HG03103 (cell line): Measurements from ENCODE around the gene SELENOI.

Experiments used
- ATAC-seq: cut with Tn5 transposase; IDR thresholded peaks from one replicate; pipeline ENCODE4 v1.9.1; 2021; ENCODE audit warnings: low read depth; ENCODE audit not compliant: unreplicated experiment

SELENOI gene

DNA sequence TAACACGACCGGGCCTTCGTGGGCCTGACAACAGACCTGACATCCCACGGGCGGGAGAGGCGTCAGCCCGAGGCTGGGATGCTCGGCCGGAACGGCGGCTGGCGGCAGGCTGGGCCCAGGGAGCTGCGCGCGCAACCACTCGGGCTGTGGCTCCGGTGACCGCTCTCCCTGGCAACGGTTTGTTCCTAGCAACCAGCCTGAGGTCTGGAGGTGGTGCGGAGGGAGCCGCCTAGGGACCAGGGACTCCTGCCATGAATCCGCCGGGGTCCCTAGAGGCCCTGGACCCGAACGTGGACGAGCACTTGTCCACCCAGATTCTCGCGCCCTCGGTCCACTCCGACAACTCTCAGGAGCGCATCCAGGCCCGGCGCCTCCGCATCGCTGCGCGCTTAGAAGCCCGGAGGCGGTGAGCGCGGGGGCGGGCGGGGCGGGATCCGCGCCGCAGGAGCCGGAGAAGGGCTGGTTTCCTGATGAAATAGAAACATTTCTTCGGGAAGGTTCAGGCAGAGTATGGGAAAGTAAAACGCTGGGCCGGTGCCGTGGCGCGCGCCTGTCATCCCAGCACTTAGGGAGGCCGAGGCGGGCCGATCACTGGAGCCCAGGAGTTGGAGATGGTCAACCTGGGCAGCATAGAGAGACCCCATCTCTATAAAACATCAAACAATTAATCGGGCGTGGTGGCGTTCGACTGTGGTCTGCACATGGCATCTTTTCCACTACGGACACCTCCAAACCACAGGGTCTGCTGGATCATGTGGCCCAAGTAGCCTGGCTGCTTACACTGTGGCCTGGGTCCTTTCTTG lies 56.0 kb downstream of the SELENOI start, which contains the start of gene DRC1:
Gene DRC1 (plus strand): TSS at position 182 of the 803 bp plus-strand sequence. CDS start 70 bp downstream, at position 252.
- no peak for ATAC-seq

DNA sequence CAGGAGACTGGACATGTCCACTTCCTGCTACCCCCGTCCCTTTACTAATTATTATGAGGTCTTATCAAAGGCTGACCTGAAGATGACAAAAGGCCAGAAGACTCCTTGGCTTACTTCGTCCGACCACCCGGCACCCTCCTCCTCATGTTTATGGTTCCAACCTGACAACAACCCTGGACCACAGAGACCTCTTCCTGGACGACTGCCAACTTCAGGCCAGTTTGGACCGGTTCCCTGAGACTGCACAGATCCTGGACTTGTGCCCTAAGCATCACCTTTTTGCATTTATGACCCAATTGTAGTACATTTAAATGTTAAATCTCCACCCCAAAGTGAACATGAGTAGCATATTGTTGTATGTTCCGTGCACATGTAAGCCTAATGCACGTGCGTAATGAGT lies 61.6 kb downstream of the SELENOI start:
- ATAC-seq = no peak

DNA sequence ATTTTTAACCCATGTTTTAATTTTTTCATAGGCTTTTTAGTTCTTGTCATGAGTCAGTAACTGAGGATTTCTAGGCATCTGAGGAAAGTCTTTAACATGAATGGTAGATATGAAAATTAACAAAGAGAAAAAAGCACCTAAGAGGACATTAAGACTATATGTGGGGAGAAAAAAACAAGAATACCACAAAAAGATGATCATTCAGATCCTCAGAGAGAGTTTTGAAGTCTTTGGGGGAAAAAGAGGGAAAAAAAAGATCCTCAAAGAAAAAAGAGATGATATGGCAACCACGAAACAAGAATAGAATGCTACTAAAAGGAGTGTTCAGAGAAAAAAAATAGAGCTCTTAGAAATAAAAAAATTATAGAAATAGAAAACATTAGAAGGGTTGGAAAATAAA lies 63.8 kb downstream of the SELENOI start:
- no peak for ATAC-seq

DNA sequence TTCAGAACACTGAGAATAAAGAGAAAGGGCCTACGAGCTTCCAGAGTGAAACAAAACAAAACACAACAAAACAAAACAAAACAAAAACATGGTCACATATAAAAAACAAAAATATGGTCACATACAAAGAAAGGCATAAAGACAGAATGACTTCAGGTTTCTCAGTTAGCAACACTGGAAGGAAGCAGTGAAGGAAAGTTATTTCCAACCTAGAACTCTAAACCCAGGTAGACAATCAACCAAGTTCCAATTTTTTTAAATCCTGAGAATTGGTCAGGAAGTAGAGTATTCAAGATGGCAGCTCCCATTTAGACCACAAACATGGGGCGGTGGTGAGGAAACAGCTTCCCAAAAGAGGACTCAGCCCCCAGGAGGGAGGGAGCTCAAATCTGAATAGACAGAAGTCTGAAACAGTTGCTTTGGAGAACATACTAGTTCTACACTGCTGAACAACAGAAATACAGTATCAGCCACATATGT lies 64.9 kb downstream of the SELENOI start:
- ATAC-seq = no peak

DNA sequence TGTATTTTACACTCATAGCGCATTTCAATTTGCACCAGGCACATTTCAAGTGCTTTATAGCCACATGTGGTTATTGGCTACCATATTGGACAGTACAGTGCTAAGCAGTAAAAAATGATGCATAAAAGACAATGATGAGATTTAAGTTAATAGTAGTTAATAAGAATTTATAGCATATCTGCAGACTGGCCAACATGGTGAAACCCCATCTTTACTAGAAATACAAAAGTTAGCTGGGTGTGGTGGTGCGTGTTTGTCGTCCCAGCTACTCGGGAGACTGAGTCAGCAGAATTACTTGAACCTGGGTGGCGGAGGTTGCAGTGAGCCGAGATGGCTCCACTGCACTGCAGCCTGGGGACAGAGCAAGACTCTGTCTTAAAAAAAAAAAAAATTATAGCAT lies 65.5 kb downstream of the SELENOI start:
- ATAC-seq = no peak

DNA sequence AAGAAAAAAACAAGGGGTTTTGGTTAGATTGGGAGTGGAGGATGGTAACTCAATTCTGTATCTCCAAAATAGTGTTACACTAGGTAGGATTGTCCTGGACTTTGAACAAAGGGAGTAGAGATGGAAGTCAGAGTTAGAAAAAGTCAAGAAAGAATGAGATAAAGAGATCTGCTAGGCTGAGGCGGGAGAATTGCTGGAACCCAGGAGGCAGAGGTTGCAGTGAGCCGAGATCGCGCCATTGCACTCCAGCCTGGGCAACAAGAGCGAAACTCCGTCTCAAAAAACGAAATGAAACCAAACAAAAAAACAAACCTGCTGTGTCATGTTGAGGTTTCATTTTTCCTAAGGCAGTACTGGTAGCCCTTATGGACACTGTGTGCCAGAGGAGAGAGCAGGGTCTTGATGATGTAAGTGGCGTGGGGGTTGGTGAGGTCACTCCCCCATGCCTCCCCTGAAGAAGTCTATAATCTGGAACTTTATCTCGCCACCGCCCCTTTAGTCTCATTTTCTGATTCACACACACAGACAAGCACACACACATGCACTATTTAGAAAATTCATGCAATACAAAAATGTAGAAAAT lies 66.2 kb downstream of the SELENOI start:
- ATAC-seq = no peak

DNA sequence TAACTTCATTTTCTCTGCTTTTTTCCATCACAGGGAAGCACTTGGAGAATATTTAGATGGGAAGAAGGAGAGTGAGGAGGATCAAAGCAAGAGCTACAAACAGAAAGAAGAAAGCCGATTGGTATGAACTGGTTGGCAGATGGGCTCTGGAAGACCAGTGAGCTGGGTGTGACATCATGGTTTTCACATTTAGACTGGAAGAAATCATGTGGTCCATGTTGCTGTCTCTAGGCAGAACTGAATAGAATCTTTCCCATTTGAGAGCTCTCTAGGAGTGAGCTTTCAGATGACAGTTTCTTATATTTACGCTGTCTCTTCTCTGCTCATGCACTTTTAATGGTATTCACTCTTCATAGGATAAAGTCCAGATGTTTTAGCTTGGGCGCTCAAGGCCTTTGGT lies 68.4 kb downstream of the SELENOI start:
- no peak for ATAC-seq

DNA sequence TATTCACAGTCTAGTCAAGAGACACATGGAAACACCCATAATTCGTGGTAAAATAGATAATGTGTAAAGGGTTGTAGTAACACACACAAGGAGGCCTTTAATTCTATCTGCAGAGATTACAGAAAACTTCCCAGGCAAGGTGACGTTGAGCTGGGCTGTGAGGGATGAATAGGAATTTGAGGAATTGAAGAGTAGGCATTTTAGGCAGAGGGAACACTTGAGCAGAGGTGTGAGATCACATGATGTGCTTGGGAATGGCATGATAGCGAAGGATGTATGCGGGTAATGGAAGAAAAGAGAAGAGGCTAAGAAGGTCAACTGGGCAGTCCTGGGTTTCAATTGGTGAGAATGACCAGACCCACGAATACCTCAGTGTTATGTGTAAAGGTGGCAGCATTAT lies 76.0 kb downstream of the SELENOI start:
- ATAC-seq = no peak

DNA sequence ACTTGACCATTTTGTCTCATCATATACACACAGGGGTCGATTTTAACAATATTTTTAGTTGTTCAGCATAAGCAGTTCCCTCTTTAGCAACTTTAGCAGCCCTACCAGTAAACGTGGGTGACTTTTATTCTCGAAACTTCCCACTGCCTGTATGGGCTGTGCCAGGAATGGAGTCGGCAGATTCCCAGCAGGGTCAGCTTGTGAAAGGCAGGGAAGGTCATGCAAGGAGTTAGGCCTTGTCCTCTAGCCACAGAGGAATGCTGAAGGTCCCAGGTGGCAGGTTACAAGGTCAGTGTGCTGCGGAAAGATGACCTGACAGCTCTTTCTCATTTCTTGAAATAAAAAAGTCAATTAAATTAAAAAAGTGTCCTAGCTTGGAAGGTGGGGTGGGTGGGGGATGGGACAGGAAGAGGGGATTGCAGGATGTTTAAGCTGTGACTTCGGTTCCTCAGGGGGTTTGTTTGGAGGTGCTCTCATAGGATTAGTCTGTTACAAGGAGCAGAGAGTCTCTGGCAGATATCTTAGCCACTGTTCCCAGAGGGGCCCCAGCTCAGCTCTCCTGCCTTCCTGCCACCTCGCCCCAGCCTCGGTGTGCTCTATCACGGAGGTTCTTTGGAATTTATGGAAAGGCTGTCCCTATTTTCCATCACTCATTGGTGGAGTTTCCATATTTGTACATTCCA lies 77.1 kb downstream of the SELENOI start:
- no peak for ATAC-seq

DNA sequence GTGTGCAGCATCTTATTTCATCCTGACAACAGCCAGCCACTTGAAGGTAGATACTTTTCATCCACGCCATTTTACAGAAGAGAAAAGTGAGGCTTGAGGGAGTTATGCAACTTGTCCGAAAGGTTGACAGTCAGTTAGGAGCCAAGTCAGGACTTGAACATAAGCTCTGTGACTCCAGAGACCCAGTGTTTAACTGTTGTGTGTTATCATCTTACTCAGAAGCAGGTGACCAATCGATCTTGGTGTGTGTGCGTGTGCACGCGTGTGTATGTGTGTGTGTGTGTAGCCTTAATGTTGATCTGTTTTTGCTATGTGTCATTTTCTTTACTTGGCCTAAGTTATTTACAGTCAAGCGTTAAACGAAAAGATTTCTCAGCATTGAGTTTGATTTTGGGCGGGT lies 77.8 kb downstream of the SELENOI start:
- ATAC-seq = no peak

DNA sequence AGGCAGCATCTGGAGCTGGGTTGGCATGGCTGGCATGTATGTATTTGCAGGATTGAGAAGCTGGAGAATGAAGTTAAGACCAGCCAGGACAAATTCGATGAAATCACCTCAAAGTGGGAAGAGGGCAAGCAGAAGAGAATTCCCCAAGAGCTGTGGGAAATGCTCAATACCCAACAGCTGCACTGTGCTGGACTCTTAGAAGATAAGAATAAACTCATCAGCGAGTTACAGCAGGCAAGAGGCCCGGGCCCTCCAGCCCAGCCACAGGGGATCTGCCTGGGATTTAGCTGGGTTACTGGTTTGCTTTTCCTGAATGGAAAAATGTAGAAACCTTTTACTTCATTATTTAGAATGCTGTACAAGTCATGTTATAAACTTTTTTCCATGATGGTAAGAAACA lies 78.3 kb downstream of the SELENOI start:
- no peak for ATAC-seq

DNA sequence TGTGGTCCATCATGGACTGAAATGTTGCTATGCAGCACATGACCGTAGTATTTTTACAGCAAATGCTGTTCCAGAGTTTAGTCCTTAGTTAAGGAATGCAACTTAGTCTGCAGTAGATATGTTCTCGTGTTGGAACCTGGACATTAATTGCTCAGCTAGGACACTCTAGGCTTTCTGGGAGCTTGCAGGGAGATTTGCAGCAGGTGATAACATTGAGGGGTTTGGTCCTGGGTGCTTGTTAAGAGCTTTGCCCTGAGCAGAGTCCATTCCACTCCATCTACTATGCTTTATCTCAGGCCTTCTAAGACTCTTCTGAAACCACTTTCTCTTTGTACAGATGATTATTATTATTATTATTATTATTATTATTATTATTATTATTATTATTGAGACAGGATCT lies 82.9 kb downstream of the SELENOI start:
- ATAC-seq = no peak

DNA sequence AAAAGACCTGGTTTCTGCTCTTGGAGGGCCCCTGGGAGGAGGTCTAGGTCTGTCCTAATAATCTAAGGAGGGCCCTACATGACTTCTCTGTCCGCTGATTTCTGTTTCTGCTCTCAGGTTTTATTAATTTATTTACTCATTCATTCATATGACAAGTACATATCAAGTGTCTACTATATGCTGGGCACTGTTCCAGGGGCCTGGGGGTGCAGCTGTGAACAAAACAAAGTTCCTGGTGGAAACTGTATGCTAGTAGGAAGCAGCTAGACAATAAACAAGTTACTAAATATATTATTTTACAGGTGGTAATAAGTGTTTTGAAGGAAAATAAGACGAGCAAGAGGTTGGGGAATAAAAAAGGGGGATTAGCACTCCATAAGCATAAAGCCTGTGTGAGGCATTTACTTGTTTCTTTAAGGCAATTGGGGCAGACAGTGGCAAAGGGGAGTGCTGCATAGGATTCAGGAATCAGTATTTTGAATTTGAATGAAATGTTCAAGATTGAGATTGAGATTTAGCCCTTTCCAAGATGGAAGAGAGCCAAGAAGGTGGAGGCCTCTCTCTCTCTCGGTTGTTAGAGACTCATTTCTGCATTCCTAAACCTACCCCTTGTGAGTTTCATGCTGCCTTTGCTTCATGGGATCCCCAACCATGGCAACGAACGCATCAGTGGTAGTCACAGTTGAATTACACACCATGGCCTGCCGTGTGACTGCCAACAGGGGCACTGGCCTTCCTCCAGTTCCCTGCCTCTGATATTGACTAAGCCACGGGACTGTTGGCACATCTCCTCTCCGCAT lies 84.0 kb downstream of the SELENOI start:
- ATAC-seq = no peak

DNA sequence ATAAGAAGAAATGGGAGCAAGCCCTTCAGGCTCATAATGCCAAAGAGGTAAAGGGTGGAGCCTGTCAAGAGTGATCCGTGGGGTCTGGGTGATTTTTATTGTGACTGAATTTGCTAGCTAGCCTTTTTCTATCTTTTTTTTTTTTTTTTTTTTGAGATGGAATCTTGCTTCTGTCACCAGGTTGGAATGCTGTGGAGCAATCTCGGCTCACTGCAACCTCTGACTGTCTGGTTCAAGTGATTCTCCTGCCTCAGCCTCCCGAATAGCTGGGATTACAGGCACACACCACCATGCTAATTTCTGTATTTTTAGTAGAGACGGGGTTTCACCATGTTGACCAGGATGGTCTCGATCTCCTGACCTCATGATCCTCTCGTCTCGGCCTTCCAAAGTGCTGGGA lies 84.9 kb downstream of the SELENOI start:
- ATAC-seq = no peak

DNA sequence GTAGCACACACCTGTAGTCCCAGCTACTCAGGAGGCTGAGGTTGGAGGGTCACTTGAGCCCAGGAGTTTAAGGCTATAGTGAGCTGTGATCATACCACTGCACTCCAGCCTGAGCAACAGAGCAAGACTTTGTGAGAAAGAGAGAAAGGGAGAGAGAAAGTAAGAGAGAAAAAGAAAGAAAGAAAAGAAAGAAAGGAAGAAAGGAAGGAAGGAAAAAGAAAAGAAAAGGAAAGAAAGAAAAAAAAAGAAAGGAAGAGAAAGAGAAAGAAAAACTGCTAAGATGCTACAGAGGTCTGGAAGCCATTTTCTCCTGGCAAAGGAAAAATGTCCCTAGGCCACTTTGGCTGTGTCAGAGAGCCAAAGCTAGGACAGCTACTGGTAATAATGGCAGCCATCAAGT lies 86.4 kb downstream of the SELENOI start:
- ATAC-seq = no peak

DNA sequence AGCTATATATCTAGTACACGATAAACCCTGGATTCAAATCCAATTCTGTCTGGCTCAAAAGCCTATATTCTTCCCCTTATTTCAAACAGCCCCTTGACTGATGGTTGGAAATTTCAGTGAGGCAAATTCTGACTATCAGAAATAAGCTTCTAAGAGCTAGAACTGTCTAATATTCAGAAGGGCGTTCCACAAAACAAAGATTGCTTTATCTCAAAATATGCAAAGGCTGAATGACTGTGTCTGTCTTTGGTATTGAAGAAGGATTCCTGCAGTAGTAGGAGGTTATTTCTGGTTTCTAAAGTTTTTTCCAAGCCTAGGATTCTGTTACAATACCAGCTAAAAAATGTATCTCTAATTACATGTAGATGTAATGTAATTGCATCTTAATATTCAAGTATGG lies 86.9 kb downstream of the SELENOI start:
- no peak for ATAC-seq

DNA sequence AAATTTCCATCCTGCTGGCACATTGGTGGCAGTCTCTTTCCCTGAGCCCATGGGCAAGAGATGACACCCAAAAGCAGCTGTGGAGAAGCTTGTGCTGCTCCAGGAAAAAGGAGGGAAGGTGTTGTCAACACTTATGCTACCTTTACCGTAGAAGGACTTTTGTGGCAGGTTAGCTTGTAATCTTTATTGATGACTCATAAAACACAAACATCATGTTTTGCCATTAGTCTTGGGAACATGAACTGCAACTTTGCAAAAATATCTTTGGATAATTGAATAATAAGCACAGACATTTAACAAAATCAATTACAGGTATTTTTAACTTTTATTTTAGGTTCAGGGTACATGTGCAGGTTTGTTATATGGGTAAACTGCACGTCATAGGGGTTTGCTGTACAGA lies 89.2 kb downstream of the SELENOI start:
- no peak for ATAC-seq

DNA sequence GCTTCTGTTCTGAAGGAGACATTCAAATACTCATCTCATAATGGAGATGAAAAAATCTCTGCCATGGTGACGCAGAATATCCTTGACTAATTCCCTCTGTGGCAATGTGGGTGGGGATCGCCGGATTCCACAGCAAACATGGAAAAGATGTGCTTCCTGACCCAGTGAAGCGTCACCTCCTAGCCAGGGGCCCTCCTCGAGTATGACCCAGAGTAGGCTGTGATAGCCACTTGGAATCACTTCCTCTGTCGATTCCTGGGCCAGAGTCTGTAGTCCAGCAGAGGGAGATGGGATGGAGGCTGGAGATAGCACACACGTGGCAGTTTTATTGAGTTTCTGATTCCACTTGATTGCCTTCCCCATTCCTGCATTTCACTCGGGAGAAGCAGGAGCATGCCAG lies 92.6 kb downstream of the SELENOI start:
- ATAC-seq = no peak

DNA sequence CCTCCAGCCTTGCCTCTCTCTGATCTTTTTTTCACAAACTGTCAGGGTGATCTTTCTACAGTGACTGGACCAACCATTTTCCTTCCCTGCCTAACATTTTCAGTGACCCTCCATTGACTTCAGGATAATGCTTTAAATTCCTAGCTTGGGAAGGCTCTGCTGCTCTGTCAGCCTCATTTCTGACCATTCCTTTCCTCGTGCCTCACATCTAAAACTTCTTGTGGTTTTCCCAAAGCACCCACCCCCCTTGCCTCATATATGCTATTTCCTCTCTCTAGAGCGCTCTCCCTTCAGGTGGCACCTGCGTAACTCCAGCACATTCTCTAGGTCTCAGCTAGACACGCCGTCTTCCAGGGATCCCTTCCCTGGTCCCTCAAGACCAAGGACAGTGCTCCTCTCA lies 93.0 kb downstream of the SELENOI start:
- no peak for ATAC-seq

DNA sequence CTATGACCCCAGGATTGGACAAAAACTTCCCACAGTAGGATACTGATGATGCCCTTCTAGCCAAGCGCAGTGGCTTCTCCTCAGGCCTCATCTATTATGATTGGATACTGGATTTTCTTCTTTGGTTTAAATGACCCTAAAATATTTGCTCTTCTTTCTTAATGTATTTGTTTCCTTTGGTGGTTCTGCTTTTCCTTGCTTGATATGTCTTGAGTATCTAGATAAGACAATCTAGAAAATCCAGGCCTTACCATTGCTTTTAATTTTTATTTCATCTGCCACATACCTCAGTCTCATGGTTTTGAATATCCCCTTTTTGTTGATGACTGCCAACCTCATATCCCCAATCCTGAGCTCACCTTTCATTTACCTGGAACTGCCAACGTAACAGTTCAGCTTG lies 96.4 kb downstream of the SELENOI start:
- no peak for ATAC-seq

DNA sequence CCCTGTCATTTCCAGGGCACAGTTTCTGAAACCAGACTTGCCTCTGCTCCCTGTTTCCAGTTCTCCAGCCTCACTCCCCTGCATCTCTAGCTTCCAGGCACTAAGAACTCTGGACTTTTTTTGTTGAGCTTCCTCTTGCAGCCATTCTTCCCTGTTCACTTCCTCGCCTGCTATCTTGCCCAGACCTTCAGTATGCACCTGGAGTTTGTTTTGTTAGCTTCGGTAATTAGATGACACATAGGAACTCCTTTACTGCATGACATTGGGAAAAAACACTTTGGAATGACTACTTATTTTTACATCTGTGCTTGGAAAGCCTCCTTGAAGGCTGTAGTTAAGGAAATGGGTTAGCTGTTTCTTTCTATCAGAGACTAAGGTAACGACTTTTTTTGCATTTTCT lies 96.8 kb downstream of the SELENOI start:
- ATAC-seq = no peak
